Fibroblast of villous mesenchyme (primary cell): ENCODE measurements around the gene PHYHIPL. TPM values are rescaled to one million over a fixed set of nuclear protein-coding genes. Genes with fewer than 3 reads are reported as not detected.

Experiments
- DNase-seq: peaks from one replicate; pipeline ENCODE4 v3.0.0-alpha.2; 2010; ENCODE audit warnings: low read depth
- H3K4me3 ChIP-seq: 2 replicates; pipeline ENCODE4 v1.5.1; 2011; ENCODE audit warnings: low read depth, mild to moderate bottlenecking, low read length
- CTCF ChIP-seq: IDR thresholded peaks from 2 replicates; pipeline ENCODE4 v1.5.1; 2012; ENCODE audit warnings: low read depth, mild to moderate bottlenecking, low read length; ENCODE audit not compliant: insufficient read depth
- total RNA-seq: library from RNA; depleted of rRNA; stranded (reverse); fragments of >200 nt; gene quantifications from 2 replicates; pipeline ENCODE4 v1.2.3, GENCODE V29; 2012

PHYHIPL gene
- total RNA-seq, 1 donor = not detected

- TF ChIP-seq CTCF = no peak
- DNase-seq = no peak
Measured at GRCh38 chr10:59265141-59265540, 88.7 kb downstream of the PHYHIPL start.

GRCh38 chr10:59266321-59266720 lies 89.9 kb downstream of the PHYHIPL start:
- no peak overlapping the region for H3K4me3 ChIP-seq
- no peak for DNase-seq
- TF ChIP-seq CTCF = no peak

More at GRCh38 chr10:59265141-59265540, 88.7 kb downstream of the PHYHIPL start:
- H3K4me3 ChIP-seq = no peak overlapping the region

GRCh38 chr10:59268460-59268859 lies 92.0 kb downstream of the PHYHIPL start:
- no peak for DNase-seq

GRCh38 chr10:59269651-59270050 lies 93.2 kb downstream of the PHYHIPL start:
- no peak for TF ChIP-seq CTCF
- no peak overlapping the region for H3K4me3 ChIP-seq
- no peak for DNase-seq

More at GRCh38 chr10:59268460-59268859, 92.0 kb downstream of the PHYHIPL start:
- no peak overlapping the region for H3K4me3 ChIP-seq
- no peak for TF ChIP-seq CTCF

GRCh38 chr10:59270492-59270891 lies 94.0 kb downstream of the PHYHIPL start:
- DNase-seq = no peak
- no peak overlapping the region for H3K4me3 ChIP-seq
- no peak for TF ChIP-seq CTCF

GRCh38 chr10:59271160-59271559 lies 94.7 kb downstream of the PHYHIPL start:
- no peak overlapping the region for H3K4me3 ChIP-seq
- DNase-seq = no peak
- no peak for TF ChIP-seq CTCF

- no peak overlapping the region for H3K4me3 ChIP-seq
- TF ChIP-seq CTCF = no peak
- DNase-seq = no peak
Measured at GRCh38 chr10:59272061-59272460, 95.6 kb downstream of the PHYHIPL start.
